Ovary (tissue), 9 donors: ENCODE data around the gene DYNC2LI1. TPM values are rescaled to one million over a fixed set of nuclear protein-coding genes. Genes with fewer than 3 reads are reported as not detected.

ENCODE experiments used
- DNase-seq, 5 donors: peaks; one replicate each; pipeline ENCODE4 v3.0.0-alpha.2; 2019 to 2020
- H3K27ac ChIP-seq, 2 donors: fragments of 200-600 bp; one replicate each; pipeline versions ENCODE4 v1.5.1 to v1.8.0; 2019 to 2022
- H3K27me3 ChIP-seq: fragments of 200-600 bp; one replicate; pipeline ENCODE4 v1.8.0; 2022
- H3K36me3 ChIP-seq: fragments of 200-600 bp; sonication (generic); one replicate; pipeline ENCODE4 v1.5.1; 2019
- H3K4me1 ChIP-seq: one replicate; pipeline ENCODE4 v1.8.1; 2013; ENCODE audit warnings: mild to moderate bottlenecking, moderate library complexity; ENCODE audit not compliant: insufficient read depth
- H3K4me3 ChIP-seq: fragments of 200-600 bp; sonication (generic); one replicate; pipeline ENCODE4 v1.5.1; 2017
- H3K9me3 ChIP-seq, 2 donors: fragments of 200-600 bp in 1 of 2; sonication (generic) in 1 of 2; one replicate each; pipeline versions ENCODE4 v1.5.1 to v1.8.1; 2013 to 2019; ENCODE audit warnings: mild to moderate bottlenecking in 1 of 2, moderate library complexity in 1 of 2
- CTCF ChIP-seq, 3 donors: fragments of 450-650 bp in 2 of 3; fragments of 200-600 bp in 1 of 3; IDR thresholded peaks; one replicate each; pipeline versions ENCODE4 v1.5.1 to v1.8.0; 2016 to 2022; ENCODE audit warnings: antibody characterized with exemption in 3 of 3, mild to moderate bottlenecking in 1 of 3
- EP300 ChIP-seq: sonication (generic); formaldehyde crosslinking; IDR thresholded peaks from one replicate; pipeline ENCODE4 v1.6.1; 2017; ENCODE audit warnings: antibody characterized with exemption
- POLR2A ChIP-seq: fragments of 450-650 bp; IDR thresholded peaks from one replicate; pipeline ENCODE4 v1.6.1; 2017; ENCODE audit warnings: antibody characterized with exemption, mild to moderate bottlenecking, moderate library complexity
- whole genome bisulfite sequencing, 3 donors: extraction: QIAGEN DNeasy Blood & Tissue Kit in 1 of 3; methylation state at CpG; one replicate each; pipeline versions ENCODE4 v1.1.5 to v1.1.7; 2013 to 2017; 5-methylcytosine and 5-hydroxymethylcytosine counted together
- intact Hi-C, 4 donors: fragments of 100-400 bp; cut with DNase I; formaldehyde crosslinking; loops; one replicate each; pipeline versions ENCODE4 v1.11.0 to v1.15.1; 2022 to 2023
- polyA plus RNA-seq, 2 donors: library from polyadenylated mRNA; stranded (reverse); fragments of 200-250 nt in 1 of 2; fragments of 350-450 nt in 1 of 2; fragmentation: Illumina TruSeq in 1 of 2; extraction: RNeasy Lipid Tissue Mini Kit (QIAGEN cat#74804) in 1 of 2; gene quantifications; one replicate each; pipeline ENCODE4 v1.2.3, GENCODE V29; 2013 to 2014
- total RNA-seq, 7 donors: library from RNA; depleted of rRNA in 2 of 7; stranded (reverse); fragments of >200 nt in 2 of 7; fragmentation: NEBNext Ultra II Directional in 3 of 7; extraction: Animal tissue kit (Norgen Biotek cat#: 25700) in 3 of 7; gene quantifications; one replicate each; pipeline versions ENCODE4 v1.1.0 to v1.2.4, GENCODE V29; 2016 to 2023
- donor health status: DM: no; HTN: no; CAD: no; lungs with moderate emphysema.
- donor health status: DM: no; HTN: no; CAD: no.
- donor health status: Bipolar disorder and iron deficiency.
- donor health status: DM: yes; HTN: yes; CAD: no.
- donor health status: DM: no; HTN: no; CAD: no.
- donor health status: DM: yes; HTN: yes; CAD: no.

The DYNC2LI1 gene
- total and polyA plus RNA-seq, 9 donors, result 18.1 to 54.3 (median 31.6) TPM

GRCh38 chr2:43745457-43745856, 28.4 kb upstream of the DYNC2LI1 start:
- no peaks in the 10 kb centered on the region for H3K36me3 ChIP-seq
- no peaks in the 10 kb centered on the region for H3K9me3 ChIP-seq
- peak in 1 of 5 donors; percentile 26 for DNase-seq
- peaks cover 3% of the 10 kb centered on the region for H3K4me1 ChIP-seq
- no peak for TF ChIP-seq CTCF (IDR thresholded peaks at IDR 0.05)
- TF ChIP-seq EP300, result no peak
- TF ChIP-seq POLR2A, result no peak
- no peak overlapping the region for H3K27ac ChIP-seq
- 3 to 14% (median 7%) methylated on average over 3 of the region's 3 CpGs for WGBS, 3 donors
- intact Hi-C loops, result no loop called here
- no peak overlapping the region for H3K4me3 ChIP-seq
- H3K27me3 ChIP-seq, result no peaks in the 10 kb centered on the region

DNA sequence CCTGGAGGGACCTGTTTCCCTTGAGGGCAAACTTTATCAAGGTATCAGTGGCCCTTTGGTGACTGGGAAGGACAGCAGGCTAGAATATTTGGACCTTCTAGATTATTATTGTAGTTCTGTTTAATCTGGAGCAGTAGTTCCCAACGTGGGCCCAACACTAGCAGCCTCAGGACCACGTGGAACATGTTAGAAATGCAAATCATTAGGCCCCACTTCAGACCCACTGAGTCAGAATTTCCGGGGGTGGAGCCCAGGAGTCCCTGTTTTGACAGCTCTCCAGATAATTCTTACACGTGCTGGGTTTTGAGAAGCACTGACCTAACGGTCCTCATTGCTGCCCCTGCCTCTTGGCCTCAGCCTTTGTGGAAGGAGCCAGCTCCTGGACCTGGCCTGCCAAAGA, 25.5 kb upstream of the DYNC2LI1 start:
- intact Hi-C loops, result no loop called here
- no peaks in the 10 kb centered on the region for H3K9me3 ChIP-seq
- no peaks in the 10 kb centered on the region for H3K27me3 ChIP-seq
- DNase-seq, result no peak
- no peak overlapping the region for H3K4me3 ChIP-seq
- H3K27ac ChIP-seq, result no peak overlapping the region
- TF ChIP-seq EP300 (no peak), POLR2A (no peak), CTCF (IDR thresholded peaks at IDR 0.05) (no peak)
- WGBS, 3 donors, result 67 to 80% (median 78%) methylated on average over 5 of the region's 5 CpGs
- no peaks in the 10 kb centered on the region for H3K36me3 ChIP-seq
- peaks cover 3% of the 10 kb centered on the region for H3K4me1 ChIP-seq

DNA sequence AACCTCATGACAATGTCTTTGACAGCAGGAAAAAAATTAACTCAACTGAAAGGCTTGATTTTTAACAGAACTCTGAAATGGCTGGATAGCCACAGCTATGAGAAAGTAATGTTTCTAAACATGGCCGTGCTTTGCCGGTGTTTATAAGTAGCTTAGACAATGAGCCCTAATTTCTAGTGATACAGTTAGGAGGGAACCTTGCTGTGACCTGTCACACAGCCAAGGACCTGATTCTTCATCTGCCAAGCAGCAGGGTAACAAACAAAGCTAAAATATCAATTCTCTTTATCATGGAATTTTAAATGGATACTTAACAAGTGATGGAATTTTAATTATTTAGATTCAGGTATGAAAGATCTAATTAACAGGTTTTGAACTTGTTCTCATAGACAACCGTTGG, 24.3 kb upstream of the DYNC2LI1 start:
- no peak for TF ChIP-seq EP300
- TF ChIP-seq POLR2A, result no peak
- TF ChIP-seq CTCF (IDR thresholded peaks at IDR 0.05), result no peak
- intact Hi-C loops, result no loop called here
- Histone ChIP-seq H3K4me1 (peaks cover 3% of the 10 kb centered on the region), H3K36me3 (no peaks in the 10 kb centered on the region), H3K27ac (peak overlapping the region in 1 of 2 donors; percentile 1), H3K9me3 (no peaks in the 10 kb centered on the region), H3K27me3 (no peaks in the 10 kb centered on the region), H3K4me3 (no peak overlapping the region)
- no peak for DNase-seq
- WGBS, 3 donors, result 19 to 28% (median 27%) methylated on average over 3 of the region's 3 CpGs

GRCh38 chr2:43751476-43751990, 22.3 kb upstream of the DYNC2LI1 start:
- Histone ChIP-seq H3K4me3 (no peak overlapping the region), H3K27ac (no peak overlapping the region), H3K4me1 (no peaks in the 10 kb centered on the region), H3K9me3 (no peaks in the 10 kb centered on the region), H3K36me3 (no peaks in the 10 kb centered on the region), H3K27me3 (no peaks in the 10 kb centered on the region)
- DNase-seq, result no peak
- intact Hi-C loops, result no loop called here
- TF ChIP-seq POLR2A (no peak), EP300 (no peak), CTCF (IDR thresholded peaks at IDR 0.05) (no peak)
- WGBS, 3 donors, result 97% methylated on average over 5 of the region's 5 CpGs
